PC-3 (cell line): ENCODE measurements around the gene ZNF436. TPM values are rescaled to one million over a fixed set of nuclear protein-coding genes. Genes with fewer than 3 reads are reported as not detected.

Source experiments
- ATAC-seq: fragments of 200-7000 bp; cut with Tn5 transposase; 2 replicates; pipeline ENCODE4 v1.9.1; 2020; ENCODE audit warnings: mild to moderate bottlenecking, moderate library complexity
- BruUV-seq: library from RNA; stranded (reverse); fragments of 400-500 nt; replicated peaks from 2 replicates; lab custom pipeline; 2021; lab: Mats Ljungman, UMichigan
- CTCF ChIA-PET: fragments of 300-600 bp; sonication (Branson Sonifier 250); formaldehyde crosslinking; loops from one replicate; lab custom pipeline; 2022; ENCODE audit warnings: antibody characterized with exemption; lab: Charles Lee
- POLR2A ChIA-PET: fragments of 300-600 bp; sonication (Branson Sonifier 250); formaldehyde crosslinking; loops from one replicate; lab custom pipeline; 2022; ENCODE audit warnings: antibody characterized with exemption; ENCODE audit not compliant: unreplicated experiment; lab: Charles Lee
- DNase-seq: peaks from one replicate; pipeline ENCODE4 v3.0.0-alpha.2; 2015
- H2AFZ ChIP-seq: fragments of 300-600 bp; sonication (generic); 2 replicates; pipeline ENCODE4 v1.6.0; 2016; ENCODE audit warnings: antibody characterized with exemption, low read length
- H3F3A ChIP-seq: fragments of 300-600 bp; sonication (generic); one replicate; pipeline ENCODE4 v1.6.0; 2017; ENCODE audit warnings: antibody characterized with exemption, low read length, control low read depth, mild to moderate bottlenecking; ENCODE audit not compliant: unreplicated experiment
- H3K27ac ChIP-seq: fragments of 300-600 bp; sonication (generic); 2 replicates; pipeline ENCODE4 v1.5.1; 2016; ENCODE audit warnings: mild to moderate bottlenecking, low read length
- H3K27me3 ChIP-seq: fragments of 300-600 bp; sonication (generic); 2 replicates; pipeline ENCODE4 v1.6.1; 2016; ENCODE audit warnings: low read length, mixed read lengths
- H3K36me3 ChIP-seq: fragments of 300-600 bp; sonication (generic); 2 replicates; pipeline ENCODE4 v1.6.1; 2016; ENCODE audit warnings: low read depth, mixed run types, low read length, mixed read lengths
- H3K4me1 ChIP-seq: fragments of 300-600 bp; sonication (generic); 2 replicates; pipeline ENCODE4 v1.5.1; 2016; ENCODE audit warnings: low read length; ENCODE audit not compliant: insufficient read depth
- H3K4me2 ChIP-seq: fragments of 300-600 bp; sonication (generic); 2 replicates; pipeline ENCODE4 v1.6.0; 2016; ENCODE audit warnings: low read length
- H3K4me3 ChIP-seq: fragments of 300-600 bp; sonication (generic); 2 replicates; pipeline ENCODE4 v1.5.1; 2016; ENCODE audit warnings: mild to moderate bottlenecking, low read length, mixed read lengths
- H3K79me2 ChIP-seq: fragments of 300-600 bp; sonication (generic); 2 replicates; pipeline ENCODE4 v1.6.1; 2017; ENCODE audit warnings: low read length, mixed read lengths
- H3K9ac ChIP-seq: fragments of 300-600 bp; sonication (generic); 2 replicates; pipeline ENCODE4 v1.6.0; 2016; ENCODE audit warnings: mild to moderate bottlenecking, low read length
- H3K9me2 ChIP-seq: fragments of 300-600 bp; sonication (generic); replicated peaks from 2 replicates; pipeline ENCODE4 v1.6.1; 2016; ENCODE audit warnings: mixed run types, low read length, mixed read lengths
- H3K9me3 ChIP-seq: fragments of 300-600 bp; sonication (generic); 2 replicates; pipeline ENCODE4 v1.6.1; 2016; ENCODE audit warnings: low read length, mixed read lengths
- H4K20me1 ChIP-seq: fragments of 300-600 bp; sonication (generic); 2 replicates; pipeline ENCODE4 v1.6.1; 2016; ENCODE audit warnings: low read length, mixed read lengths
- CTCF ChIP-seq: fragments of 300-600 bp; sonication (generic); conservative IDR thresholded peaks from 2 replicates; pipeline ENCODE4 v1.5.1; 2017; ENCODE audit warnings: antibody characterized with exemption, low read depth, mild to moderate bottlenecking, low read length
- EZH2 ChIP-seq: fragments of 300-600 bp; sonication (generic); IDR thresholded peaks from one replicate; pipeline ENCODE4 v1.6.1; 2017; ENCODE audit warnings: antibody characterized with exemption, mild to moderate bottlenecking, low read length; ENCODE audit not compliant: unreplicated experiment
- EZH2phosphoT487 ChIP-seq: fragments of 300-600 bp; sonication (generic); IDR thresholded peaks from 2 replicates; pipeline ENCODE4 v1.6.1; 2018; ENCODE audit warnings: mild to moderate bottlenecking, antibody characterized with exemption, low read length, borderline replicate concordance
- intact Hi-C: fragments of 100-400 bp; cut with micrococcal nuclease; formaldehyde crosslinking; loops from 2 replicates; pipeline ENCODE4 v1.9.0; 2023
- total RNA-seq: library from RNA; depleted of rRNA; stranded (reverse); fragments of >200 nt; gene quantifications from 2 replicates; pipeline ENCODE4 v1.2.3, GENCODE V29; 2014

The ZNF436 gene
- total RNA-seq, 1 experiment from 2014 or later: 10.5 TPM

- ATAC-seq (no peak), DNase-seq (no peak)
- peaks cover 22% of the 10 kb centered on the region for H3K4me1 ChIP-seq
- H3K27me3 ChIP-seq: no peaks in the 10 kb centered on the region
- BruUV-seq: TSS peak; percentile 27
- POLR2A ChIA-PET: interaction anchor here (1.0 to 1.1 kb wide), 2 partner anchors 34 to 59 kb away, joined by 3 to 21 read pairs; partner anchors contain the start of genes HNRNPR and ZNF436
- no peaks in the 10 kb centered on the region for H4K20me1 ChIP-seq
- TF ChIP-seq EZH2phosphoT487 (no peak), CTCF (no peak), EZH2 (no peak)
- no peaks in the 10 kb centered on the region for H3K9me3 ChIP-seq
- H3K36me3 ChIP-seq: no peaks in the 10 kb centered on the region; the same call in 1 of the 2 replicates
- peak overlapping the region; percentile 62 for H3K9ac ChIP-seq
- peaks cover 4% of the 10 kb centered on the region for H3F3A ChIP-seq
- intact Hi-C loops: loop anchor here (5.0 kb wide), 2 partner anchors 121 to 426 kb away; no protein-coding TSS in a partner anchor
- peak overlapping the region; percentile 76 for H3K4me2 ChIP-seq
- CTCF ChIA-PET: interaction anchor here (0.6 to 1.4 kb wide), 11 partner anchors 19 to 1880 kb away, joined by 3 to 14 read pairs (median 5); partner anchors contain the start of genes ASAP3, HNRNPR, TCEA3 and ZNF436
- H3K27ac ChIP-seq: peak overlapping the region; percentile 91
- no peaks in the 10 kb centered on the region for H3K79me2 ChIP-seq
- peak overlapping the region; percentile 44 for H3K4me3 ChIP-seq
- peak overlapping the region; percentile 42 for H2AFZ ChIP-seq
- H3K9me2 ChIP-seq: no peaks in the 10 kb centered on the region
Observed at GRCh38 chr1:23403355-23403734, 33.7 kb upstream of the ZNF436 start.

- DNase-seq (peak; percentile 81), ATAC-seq (peak; percentile 67)
- POLR2A ChIA-PET: interaction anchor here (0.6 kb wide), 1 partner anchor 19 kb away, joined by 3 read pairs; no protein-coding TSS in a partner anchor
- H3K27ac ChIP-seq: peak overlapping the region; percentile 91
- no peaks in the 10 kb centered on the region for H4K20me1 ChIP-seq
- H3K79me2 ChIP-seq: no peaks in the 10 kb centered on the region
- peak overlapping the region; percentile 44; the same call in 1 of the 2 replicates for H3K4me3 ChIP-seq
- peak overlapping the region; percentile 42; the same call in 1 of the 2 replicates for H2AFZ ChIP-seq
- intact Hi-C loops: loop anchor here (5.0 kb wide), 2 partner anchors 121 to 426 kb away; no protein-coding TSS in a partner anchor
- TF ChIP-seq EZH2: no peak
- no peak for TF ChIP-seq EZH2phosphoT487
- no peak for TF ChIP-seq CTCF
- H3K4me1 ChIP-seq: peaks cover 22% of the 10 kb centered on the region
- peak overlapping the region; percentile 62 for H3K9ac ChIP-seq
- H3K27me3 ChIP-seq: no peaks in the 10 kb centered on the region
- BruUV-seq: no TSS peak
- CTCF ChIA-PET: no interaction called here
- peaks cover 4% of the 10 kb centered on the region for H3F3A ChIP-seq
- H3K4me2 ChIP-seq: peak overlapping the region; percentile 76
- no peaks in the 10 kb centered on the region for H3K9me3 ChIP-seq
- no peaks in the 10 kb centered on the region for H3K9me2 ChIP-seq
- no peaks in the 10 kb centered on the region for H3K36me3 ChIP-seq
Observed at GRCh38 chr1:23403038-23403336, 33.4 kb upstream of the ZNF436 start.
